NB4 (cell line): Measurements from ENCODE around the gene ALDH9A1.
"Not testable (repeated sequence)": the region's sequence is repeated elsewhere in the genome, so short reads cannot be mapped to it uniquely, and the experiment has no call there.

ENCODE experiments used
- DNase-seq: peaks from one replicate; pipeline ENCODE4 v3.0.0; 2010; ENCODE audit warnings: low read depth
- H3K4me3 ChIP-seq: one replicate; pipeline ENCODE4 v1.5.1; 2011; ENCODE audit warnings: mild to moderate bottlenecking, low read depth, low read length, moderate library complexity
- MYC ChIP-seq: IDR thresholded peaks from 2 replicates; pipeline ENCODE4 v1.6.1; 2011; ENCODE audit warnings: low read depth, low read length
- POLR2A ChIP-seq: IDR thresholded peaks from 2 replicates; pipeline ENCODE4 v1.6.1; 2011; ENCODE audit warnings: mild to moderate bottlenecking; ENCODE audit not compliant: insufficient read length; ENCODE audit errors: extremely low read depth
- TF ChIP-seq, protein P1 (sequence below): IDR thresholded peaks from one replicate; pipeline ENCODE4 v1.5.1; 2012; ENCODE audit warnings: low read depth, low read length
- TF ChIP-seq, protein P2 (sequence below): IDR thresholded peaks from 2 replicates; pipeline ENCODE4 v1.6.1; 2011; ENCODE audit warnings: low read depth, low read length

Gene ALDH9A1

DNA sequence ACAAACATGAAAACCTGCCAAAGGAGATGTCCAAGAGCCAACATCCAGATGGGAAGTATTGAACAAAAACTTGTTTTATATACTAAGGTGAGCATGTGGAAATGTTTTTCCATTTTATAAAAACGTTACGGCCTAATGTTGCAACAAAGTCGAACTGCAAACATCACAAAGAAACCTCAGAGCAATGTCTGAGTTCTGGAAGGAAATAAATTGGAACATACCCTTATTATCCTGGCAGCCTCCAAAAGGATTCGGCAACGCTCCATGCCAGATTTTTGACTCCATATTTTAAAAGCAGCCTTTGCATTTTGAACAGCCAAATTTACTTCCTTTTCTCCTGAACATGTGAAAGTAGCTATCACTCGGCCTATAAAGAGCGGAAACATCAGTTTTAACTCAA is 3.3 kb downstream of the ALDH9A1 start:
- H3K4me3 ChIP-seq: no peak overlapping the region
- TF ChIP-seq, protein P1, sequence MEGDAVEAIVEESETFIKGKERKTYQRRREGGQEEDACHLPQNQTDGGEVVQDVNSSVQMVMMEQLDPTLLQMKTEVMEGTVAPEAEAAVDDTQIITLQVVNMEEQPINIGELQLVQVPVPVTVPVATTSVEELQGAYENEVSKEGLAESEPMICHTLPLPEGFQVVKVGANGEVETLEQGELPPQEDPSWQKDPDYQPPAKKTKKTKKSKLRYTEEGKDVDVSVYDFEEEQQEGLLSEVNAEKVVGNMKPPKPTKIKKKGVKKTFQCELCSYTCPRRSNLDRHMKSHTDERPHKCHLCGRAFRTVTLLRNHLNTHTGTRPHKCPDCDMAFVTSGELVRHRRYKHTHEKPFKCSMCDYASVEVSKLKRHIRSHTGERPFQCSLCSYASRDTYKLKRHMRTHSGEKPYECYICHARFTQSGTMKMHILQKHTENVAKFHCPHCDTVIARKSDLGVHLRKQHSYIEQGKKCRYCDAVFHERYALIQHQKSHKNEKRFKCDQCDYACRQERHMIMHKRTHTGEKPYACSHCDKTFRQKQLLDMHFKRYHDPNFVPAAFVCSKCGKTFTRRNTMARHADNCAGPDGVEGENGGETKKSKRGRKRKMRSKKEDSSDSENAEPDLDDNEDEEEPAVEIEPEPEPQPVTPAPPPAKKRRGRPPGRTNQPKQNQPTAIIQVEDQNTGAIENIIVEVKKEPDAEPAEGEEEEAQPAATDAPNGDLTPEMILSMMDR: no peak
- DNase-seq: no peak

GRCh38 chr1:165688046-165688445 is 10.3 kb downstream of the ALDH9A1 start:
- no peak for DNase-seq
- no peak overlapping the region for H3K4me3 ChIP-seq
- TF ChIP-seq, protein P1: no peak
- TF ChIP-seq MYC (no peak), POLR2A (no peak)
- TF ChIP-seq, protein P2, sequence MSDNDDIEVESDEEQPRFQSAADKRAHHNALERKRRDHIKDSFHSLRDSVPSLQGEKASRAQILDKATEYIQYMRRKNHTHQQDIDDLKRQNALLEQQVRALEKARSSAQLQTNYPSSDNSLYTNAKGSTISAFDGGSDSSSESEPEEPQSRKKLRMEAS: no peak

DNA sequence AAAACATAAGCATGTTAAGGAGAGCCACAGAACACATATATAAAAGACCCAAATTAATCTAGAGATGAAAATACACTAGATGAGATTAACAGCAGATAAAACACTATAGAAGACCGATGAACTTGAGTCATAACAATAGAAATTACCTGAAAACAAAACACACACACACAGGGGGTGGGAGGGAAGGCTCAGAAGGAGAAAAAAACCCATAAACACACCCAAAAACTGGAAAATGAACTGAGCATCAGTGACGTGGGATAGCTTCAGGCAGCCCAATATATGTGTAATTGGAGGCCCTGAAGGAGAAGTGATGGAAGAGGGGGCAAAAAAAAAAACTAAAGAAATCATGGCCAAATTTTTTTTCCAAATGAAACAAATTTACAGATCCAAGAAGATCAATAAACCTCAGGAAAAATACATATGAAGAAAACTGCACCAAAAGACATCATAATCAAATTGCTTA is 11.4 kb downstream of the ALDH9A1 start:
- no peak for TF ChIP-seq POLR2A
- TF ChIP-seq, protein P1: no peak
- TF ChIP-seq, protein P2: no peak
- no peak for TF ChIP-seq MYC
- no peak for DNase-seq
- no peak overlapping the region for H3K4me3 ChIP-seq

DNA sequence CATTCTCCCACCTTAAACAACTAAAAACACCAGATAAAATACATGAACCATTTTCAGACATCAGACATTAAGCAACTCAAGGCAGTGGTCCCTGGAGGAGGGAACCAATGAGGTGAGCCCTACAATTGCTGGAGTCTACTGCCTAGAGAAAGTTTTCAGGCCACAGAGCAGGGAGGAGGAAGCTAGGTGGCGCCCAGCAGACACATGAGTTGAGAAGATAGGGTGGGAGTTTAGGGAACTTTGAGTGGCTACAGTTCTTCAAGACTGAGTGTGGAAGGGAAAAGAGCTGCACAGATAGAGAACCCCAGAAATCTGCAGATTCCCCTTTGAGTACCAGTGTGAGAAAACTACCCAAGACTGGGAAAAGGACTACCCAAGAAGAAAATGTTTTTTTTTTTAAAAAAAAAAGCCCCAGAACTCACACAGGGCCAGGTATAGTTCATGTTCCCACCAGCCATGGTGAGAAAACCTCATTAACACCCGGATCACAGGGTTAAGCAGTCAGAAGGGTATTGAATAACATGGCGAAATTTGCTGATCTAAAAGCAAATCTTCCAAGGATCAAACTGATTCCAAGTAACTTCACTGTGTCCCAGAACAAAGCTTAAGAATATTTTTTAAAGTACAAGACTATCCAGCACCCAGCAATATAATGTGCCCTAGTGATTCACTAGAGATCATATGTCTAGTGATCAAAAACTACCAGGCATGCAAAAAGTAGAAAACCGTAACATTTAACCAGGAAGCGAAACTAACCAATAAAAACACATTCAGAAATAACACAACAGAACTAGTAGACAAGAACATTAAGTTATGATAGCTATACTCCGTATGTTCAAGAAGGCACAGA is 12.0 kb downstream of the ALDH9A1 start:
- no peak overlapping the region for H3K4me3 ChIP-seq
- peak; percentile 65 for DNase-seq
- TF ChIP-seq MYC (no peak), POLR2A (no peak)
- TF ChIP-seq, protein P1: peak; percentile 49
- TF ChIP-seq, protein P2: no peak

- DNase-seq: no peak
- H3K4me3 ChIP-seq: no peak overlapping the region
- TF ChIP-seq, protein P2: no peak
- no peak for TF ChIP-seq POLR2A
Measured at GRCh38 chr1:165683848-165684485, 14.4 kb downstream of the ALDH9A1 start.

DNA sequence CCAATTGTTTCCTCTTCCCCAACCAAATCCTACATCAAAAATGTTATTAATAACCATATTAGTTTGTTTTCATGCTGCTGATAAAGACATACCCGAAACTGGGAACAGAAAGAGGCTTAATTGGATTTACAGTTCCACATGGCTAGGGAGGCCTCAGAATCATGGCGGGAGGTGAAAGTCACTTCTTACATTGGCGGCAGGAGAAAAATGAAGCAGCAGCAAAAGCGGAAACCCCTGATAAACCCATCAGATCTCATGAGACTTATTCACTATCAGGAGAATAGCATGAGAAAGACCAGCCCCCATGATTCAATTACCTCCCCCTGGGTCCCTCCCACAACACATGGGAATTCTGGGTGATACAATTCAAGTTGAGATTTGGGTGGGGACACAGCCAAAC is 17.6 kb downstream of the ALDH9A1 start:
- H3K4me3 ChIP-seq, DNase-seq: not testable (repeated sequence)
